IMR-90 (cell line): ENCODE measurements around the gene RPS6KA2. TPM values are rescaled to one million over a fixed set of nuclear protein-coding genes. Genes with fewer than 3 reads are reported as not detected.
A peak's percentile ranks its signal among the peaks of the same experiment; 100 is the strongest.

Experiments
- ATAC-seq: fragments of 200-7000 bp; cut with Tn5 transposase; 2 replicates; pipeline ENCODE4 v1.9.1; 2020; ENCODE audit warnings: low read depth, mild to moderate bottlenecking, moderate library complexity
- BruUV-seq: library from RNA; stranded (reverse); fragments of 400-500 nt; replicated peaks from 2 replicates; lab custom pipeline; 2021; lab: Mats Ljungman, UMichigan
- CTCF ChIA-PET: fragments of 300-600 bp; formaldehyde crosslinking; extraction: SDS; loops from one replicate; lab custom pipeline; 2021; ENCODE audit warnings: antibody characterized with exemption; lab: Yijun Ruan, JAX
- POLR2A ChIA-PET: fragments of 300-600 bp; sonication (Branson Sonifier 250); formaldehyde crosslinking; loops from one replicate; lab custom pipeline; 2022; ENCODE audit warnings: antibody characterized with exemption; ENCODE audit not compliant: unreplicated experiment; lab: Charles Lee
- DNase-seq: peaks from one replicate; pipeline ENCODE4 v3.0.0; 2013
- H2AFZ ChIP-seq: replicated peaks from 2 replicates; pipeline ENCODE3; 2013; ENCODE audit warnings: low read length, mild to moderate bottlenecking; ENCODE audit not compliant: poor library complexity
- H2AK5ac ChIP-seq: 2 replicates; pipeline ENCODE4 v1.6.1; 2013; ENCODE audit warnings: low read depth, low read length, inconsistent platforms
- H2AK9ac ChIP-seq: replicated peaks from 2 replicates; pipeline ENCODE3; 2013; ENCODE audit warnings: mild to moderate bottlenecking, low read depth, low read length, moderate library complexity; ENCODE audit not compliant: poor library complexity
- H2BK120ac ChIP-seq: 2 replicates; pipeline ENCODE4 v1.6.1; 2013; ENCODE audit warnings: low read depth, low read length, inconsistent platforms
- H2BK15ac ChIP-seq: 3 replicates; pipeline ENCODE4 v1.6.1; 2013; ENCODE audit warnings: low read depth, low read length, inconsistent platforms
- H2BK20ac ChIP-seq: 2 replicates; pipeline ENCODE4 v1.6.1; 2013; ENCODE audit warnings: low read depth, mild to moderate bottlenecking, inconsistent platforms, low read length, moderate library complexity
- H2BK5ac ChIP-seq: 2 replicates; pipeline ENCODE4 v1.6.1; 2013; ENCODE audit warnings: mild to moderate bottlenecking, low read depth, low read length, inconsistent platforms; ENCODE audit not compliant: poor library complexity, severe bottlenecking
- H3K14ac ChIP-seq: replicated peaks from 2 replicates; pipeline ENCODE4 v1.6.1; 2013; ENCODE audit warnings: low read depth, low read length, inconsistent platforms
- H3K18ac ChIP-seq: 2 replicates; pipeline ENCODE4 v1.6.1; 2013; ENCODE audit warnings: low read depth, low read length, control low read depth
- H3K23ac ChIP-seq: 2 replicates; pipeline ENCODE4 v1.6.1; 2013; ENCODE audit warnings: low read depth, low read length, inconsistent platforms
- H3K27ac ChIP-seq: 2 replicates; pipeline ENCODE4 v1.5.1; 2013; ENCODE audit warnings: mild to moderate bottlenecking, control low read depth, low read length; ENCODE audit not compliant: insufficient read depth
- H3K27me3 ChIP-seq: 2 replicates; pipeline ENCODE4 v1.6.1; 2013; ENCODE audit warnings: low read length; ENCODE audit not compliant: control insufficient read depth, insufficient read depth
- H3K36me3 ChIP-seq: 2 replicates; pipeline ENCODE4 v1.6.1; 2013; ENCODE audit warnings: low read length, mixed read lengths; ENCODE audit not compliant: control insufficient read depth, insufficient read depth
- H3K4ac ChIP-seq: 2 replicates; pipeline ENCODE4 v1.6.1; 2013; ENCODE audit warnings: low read depth, low read length, inconsistent platforms
- H3K4me1 ChIP-seq: 2 replicates; pipeline ENCODE4 v1.6.1; 2013; ENCODE audit warnings: low read length, mixed read lengths; ENCODE audit not compliant: control insufficient read depth, insufficient read depth
- H3K4me2 ChIP-seq: 2 replicates; pipeline ENCODE4 v1.6.1; 2013; ENCODE audit warnings: low read depth, mild to moderate bottlenecking, control low read depth, low read length, moderate library complexity
- H3K4me3 ChIP-seq: 2 replicates; pipeline ENCODE4 v1.5.1; 2013; ENCODE audit warnings: low read depth, mild to moderate bottlenecking, control low read depth, low read length, moderate library complexity; ENCODE audit not compliant: insufficient read depth
- H3K56ac ChIP-seq: 2 replicates; pipeline ENCODE4 v1.6.1; 2013; ENCODE audit warnings: low read length, inconsistent platforms; ENCODE audit not compliant: insufficient read depth; ENCODE audit errors: extremely low read depth
- H3K79me1 ChIP-seq, 2 experiments: 2 replicates each; pipeline ENCODE4 v1.6.1; 2013; ENCODE audit warnings: low read length in 2 of 2, inconsistent platforms in 1 of 2, low read depth in 1 of 2
- H3K9ac ChIP-seq: 2 replicates; pipeline ENCODE4 v1.6.1; 2013; ENCODE audit warnings: low read depth, low read length, control low read depth
- H3K9me1 ChIP-seq: 2 replicates; pipeline ENCODE4 v1.6.1; 2013; ENCODE audit warnings: low read length, inconsistent platforms; ENCODE audit not compliant: insufficient read depth
- H3K9me3 ChIP-seq: 2 replicates; pipeline ENCODE4 v1.6.1; 2013; ENCODE audit warnings: low read length; ENCODE audit not compliant: control insufficient read depth, insufficient read depth
- H4K20me1 ChIP-seq: 2 replicates; pipeline ENCODE4 v1.6.1; 2013; ENCODE audit warnings: low read length, inconsistent platforms; ENCODE audit not compliant: insufficient read depth
- H4K5ac ChIP-seq: 2 replicates; pipeline ENCODE4 v1.6.1; 2013; ENCODE audit warnings: mild to moderate bottlenecking, low read depth, low read length, control low read depth
- H4K8ac ChIP-seq, 2 experiments: 2 replicates each; pipeline ENCODE4 v1.6.1; 2013; ENCODE audit warnings: low read depth in 2 of 2, low read length in 2 of 2, control low read depth in 1 of 2, inconsistent platforms in 1 of 2
- H4K91ac ChIP-seq: 2 replicates; pipeline ENCODE4 v1.6.1; 2013; ENCODE audit warnings: low read depth, low read length, inconsistent platforms; ENCODE audit not compliant: insufficient read depth
- MAZ ChIP-seq: IDR thresholded peaks from 2 replicates; pipeline ENCODE4 v1.6.1; 2012; ENCODE audit warnings: low read depth, mild to moderate bottlenecking, low read length, improper control_type of control experiment, moderate library complexity, borderline replicate concordance
- SMC3 ChIP-seq: fragments of 150-350 bp; IDR thresholded peaks from 2 replicates; pipeline ENCODE4 v1.6.1; 2016; ENCODE audit warnings: low read depth, mild to moderate bottlenecking, antibody characterized with exemption, low read length, moderate library complexity
- WGBS, 2 experiments: methylation state at CpG; one replicate each; pipeline versions ENCODE4 v1.1.5 to v1.1.7; 2013; ENCODE audit warnings: missing lambda C conversion rate in 2 of 2; ENCODE audit not compliant: insufficient read length in 1 of 2; ENCODE audit errors: extremely low coverage in 2 of 2; 5-methylcytosine and 5-hydroxymethylcytosine counted together
- dilution Hi-C: fragments of 300-500 bp; cut with HindIII; formaldehyde crosslinking; loops from one replicate; pipeline ENCODE4 v1.14.3; 2018; ENCODE audit warnings: low sequenced_read_pairs; ENCODE audit not compliant: unreplicated experiment
- in situ Hi-C: fragments of 300-500 bp; cut with MboI; formaldehyde crosslinking; loops from 3 replicates; pipeline ENCODE4 v1.14.3; 2019; ENCODE audit warnings: low sequenced_read_pairs, inconsistent platforms, mixed read lengths
- intact Hi-C: fragments of 100-400 bp; cut with micrococcal nuclease; formaldehyde crosslinking; loops from 2 replicates; pipeline ENCODE4 v1.10.0; 2022
- polyA plus RNA-seq, 3 experiments: library from polyadenylated mRNA; depleted of rRNA; stranded (reverse); fragments of >200 nt; gene quantifications; 2 replicates each; pipeline ENCODE4 v1.2.3, GENCODE V29; 2012; ENCODE audit warnings: low replicate concordance in 1 of 3
- total RNA-seq: library from RNA; depleted of rRNA; stranded (reverse); fragments of >200 nt; gene quantifications from 2 replicates; pipeline ENCODE4 v1.2.3, GENCODE V29; 2012
- TF ChIP-seq, protein P1 (sequence below): conservative IDR thresholded peaks from 2 replicates; pipeline ENCODE4 v1.5.1; 2012; ENCODE audit warnings: mild to moderate bottlenecking, low read depth, low read length, improper control_type of control experiment

Gene RPS6KA2
- total and polyA plus RNA-seq, 2 of the 4 experiments (the other 2 are of a cell fraction), result 26.9 to 31.3 TPM

DNA sequence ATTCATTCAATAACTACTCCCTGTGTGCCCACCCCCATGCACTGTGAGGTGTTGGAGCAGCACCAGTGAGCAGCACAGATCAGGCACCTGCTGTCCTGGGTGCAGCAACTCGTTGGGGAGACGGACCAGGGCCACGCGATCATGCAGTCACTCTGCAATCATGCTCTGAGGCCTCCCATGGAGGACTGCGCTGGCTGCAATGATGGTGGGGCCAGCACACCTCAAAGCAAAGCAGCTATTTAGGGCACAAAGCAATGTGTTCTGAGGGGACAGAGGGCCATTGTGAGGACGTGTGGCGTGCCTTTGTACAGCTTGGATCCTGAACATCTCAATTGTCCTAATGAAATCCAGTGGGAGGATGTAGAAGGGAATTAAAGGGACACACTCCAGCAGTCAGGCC lies 203.3 kb downstream of the RPS6KA2 start:
- no TSS peak for BruUV-seq
- peak; percentile 65; the same call in 1 of the 2 replicates for ATAC-seq
- H2BK5ac ChIP-seq, result no peak overlapping the region

More for the DNA sequence above, 203.3 kb downstream of the RPS6KA2 start:
- in situ Hi-C loops (no loop called here), dilution Hi-C loops (no loop called here), intact Hi-C loops (no loop called here)
- no peak overlapping the region for H4K91ac ChIP-seq
- peak overlapping the region; percentile 32 for H2AFZ ChIP-seq
- DNase-seq, result no peak
- H3K27me3 ChIP-seq, result no peaks in the 10 kb centered on the region
- no peak overlapping the region for H2BK15ac ChIP-seq
- H2AK5ac ChIP-seq, result no peak overlapping the region
- ChIA-PET CTCF (no interaction called here), POLR2A (no interaction called here)
- no peak overlapping the region for H3K23ac ChIP-seq
- H2BK20ac ChIP-seq, result no peak overlapping the region
- 0 out of 4 replicates have a peak, but pooled peaks cover 0 to 3% of the 10 kb centered on the region in 2 experiments for H3K79me1 ChIP-seq
- H4K8ac ChIP-seq, result no peak overlapping the region
- H3K18ac ChIP-seq, result no peak overlapping the region
- H3K9ac ChIP-seq, result no peak overlapping the region
- WGBS, 2 experiments, result no CpG with 5 or more reads among the region's 7 CpGs
- H3K56ac ChIP-seq, result no peak overlapping the region
- H3K14ac ChIP-seq, result no peak overlapping the region
- H3K9me1 ChIP-seq, result peaks cover 10% of the 10 kb centered on the region; the same call in 1 of the 2 replicates
- peak overlapping the region; percentile 42 for H2AK9ac ChIP-seq
- peaks cover 45% of the 10 kb centered on the region for H3K36me3 ChIP-seq
- TF ChIP-seq MAZ (no peak), SMC3 (no peak)
- TF ChIP-seq, protein P1, sequence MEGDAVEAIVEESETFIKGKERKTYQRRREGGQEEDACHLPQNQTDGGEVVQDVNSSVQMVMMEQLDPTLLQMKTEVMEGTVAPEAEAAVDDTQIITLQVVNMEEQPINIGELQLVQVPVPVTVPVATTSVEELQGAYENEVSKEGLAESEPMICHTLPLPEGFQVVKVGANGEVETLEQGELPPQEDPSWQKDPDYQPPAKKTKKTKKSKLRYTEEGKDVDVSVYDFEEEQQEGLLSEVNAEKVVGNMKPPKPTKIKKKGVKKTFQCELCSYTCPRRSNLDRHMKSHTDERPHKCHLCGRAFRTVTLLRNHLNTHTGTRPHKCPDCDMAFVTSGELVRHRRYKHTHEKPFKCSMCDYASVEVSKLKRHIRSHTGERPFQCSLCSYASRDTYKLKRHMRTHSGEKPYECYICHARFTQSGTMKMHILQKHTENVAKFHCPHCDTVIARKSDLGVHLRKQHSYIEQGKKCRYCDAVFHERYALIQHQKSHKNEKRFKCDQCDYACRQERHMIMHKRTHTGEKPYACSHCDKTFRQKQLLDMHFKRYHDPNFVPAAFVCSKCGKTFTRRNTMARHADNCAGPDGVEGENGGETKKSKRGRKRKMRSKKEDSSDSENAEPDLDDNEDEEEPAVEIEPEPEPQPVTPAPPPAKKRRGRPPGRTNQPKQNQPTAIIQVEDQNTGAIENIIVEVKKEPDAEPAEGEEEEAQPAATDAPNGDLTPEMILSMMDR, result no peak
- no peak overlapping the region for H3K27ac ChIP-seq
- no peaks in the 10 kb centered on the region for H4K20me1 ChIP-seq
- no peak overlapping the region for H3K4me3 ChIP-seq
- no peak overlapping the region for H3K4me2 ChIP-seq
- no peaks in the 10 kb centered on the region for H3K4me1 ChIP-seq
- no peak overlapping the region for H2BK120ac ChIP-seq
- H3K9me3 ChIP-seq, result no peaks in the 10 kb centered on the region
- H4K5ac ChIP-seq, result no peak overlapping the region
- no peak overlapping the region for H3K4ac ChIP-seq
